Fibroblast of mammary gland (primary cell): ENCODE results near the gene OR1B1.
"Not testable (repeated sequence)": the region's sequence is repeated elsewhere in the genome, so short reads cannot be mapped to it uniquely, and the experiment has no call there.

Experiments used
- DNase-seq: peaks from one replicate; pipeline ENCODE4 v3.0.0-alpha.2; 2010; ENCODE audit warnings: low read depth
- H3K4me3 ChIP-seq: 2 replicates; pipeline ENCODE4 v1.5.1; 2011; ENCODE audit warnings: low read depth, mild to moderate bottlenecking, low read length, moderate library complexity; ENCODE audit not compliant: control insufficient read depth
- TF ChIP-seq, protein P1 (sequence below): conservative IDR thresholded peaks from 2 replicates; pipeline ENCODE4 v1.5.1; 2011; ENCODE audit warnings: low read depth, low read length, inconsistent platforms; ENCODE audit not compliant: control insufficient read depth, insufficient read depth

OR1B1 gene

DNA sequence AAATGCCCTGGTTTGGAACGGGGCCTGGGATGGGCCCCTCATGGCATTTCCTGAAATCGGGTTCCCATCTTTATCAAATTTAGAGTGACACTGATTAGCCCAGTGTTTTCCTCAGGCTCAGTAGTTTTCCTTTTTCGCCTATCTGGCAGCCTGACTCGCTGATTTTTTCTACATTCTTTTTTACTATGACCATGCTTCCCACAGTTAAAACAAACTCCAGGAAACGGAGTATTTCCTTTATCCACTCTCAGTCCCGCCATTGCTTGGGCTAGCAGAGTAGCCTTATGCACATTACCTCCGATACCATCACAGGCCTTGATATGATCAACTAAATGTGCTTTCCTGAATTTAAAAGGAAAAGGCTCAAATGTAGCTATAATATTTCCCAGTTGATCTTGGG is 37.4 kb downstream of the OR1B1 start:
- TF ChIP-seq, protein P1, sequence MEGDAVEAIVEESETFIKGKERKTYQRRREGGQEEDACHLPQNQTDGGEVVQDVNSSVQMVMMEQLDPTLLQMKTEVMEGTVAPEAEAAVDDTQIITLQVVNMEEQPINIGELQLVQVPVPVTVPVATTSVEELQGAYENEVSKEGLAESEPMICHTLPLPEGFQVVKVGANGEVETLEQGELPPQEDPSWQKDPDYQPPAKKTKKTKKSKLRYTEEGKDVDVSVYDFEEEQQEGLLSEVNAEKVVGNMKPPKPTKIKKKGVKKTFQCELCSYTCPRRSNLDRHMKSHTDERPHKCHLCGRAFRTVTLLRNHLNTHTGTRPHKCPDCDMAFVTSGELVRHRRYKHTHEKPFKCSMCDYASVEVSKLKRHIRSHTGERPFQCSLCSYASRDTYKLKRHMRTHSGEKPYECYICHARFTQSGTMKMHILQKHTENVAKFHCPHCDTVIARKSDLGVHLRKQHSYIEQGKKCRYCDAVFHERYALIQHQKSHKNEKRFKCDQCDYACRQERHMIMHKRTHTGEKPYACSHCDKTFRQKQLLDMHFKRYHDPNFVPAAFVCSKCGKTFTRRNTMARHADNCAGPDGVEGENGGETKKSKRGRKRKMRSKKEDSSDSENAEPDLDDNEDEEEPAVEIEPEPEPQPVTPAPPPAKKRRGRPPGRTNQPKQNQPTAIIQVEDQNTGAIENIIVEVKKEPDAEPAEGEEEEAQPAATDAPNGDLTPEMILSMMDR, result no peak
- H3K4me3 ChIP-seq, result no peak overlapping the region
- no peak for DNase-seq

DNA sequence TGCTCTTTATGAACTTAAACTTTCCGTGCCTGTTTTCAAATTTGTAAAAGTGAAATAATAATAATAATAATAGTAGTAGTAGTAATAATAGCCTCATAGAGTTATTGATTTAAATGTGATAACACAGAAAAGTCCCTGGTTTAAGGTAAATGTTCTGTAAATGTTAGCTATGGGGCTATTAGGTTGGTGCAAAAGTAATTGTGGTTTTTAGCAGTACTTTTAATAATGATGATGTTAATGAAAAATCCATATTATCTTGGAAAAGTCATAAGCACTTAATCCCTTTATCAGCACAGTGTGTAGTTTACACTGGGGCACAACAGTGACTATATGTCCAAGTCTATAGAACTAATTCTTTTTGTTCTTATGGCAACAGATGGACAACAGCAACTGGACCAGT is 43.1 kb downstream of the OR1B1 start, which contains the start of gene OR1Q1:
Gene OR1Q1, plus strand, starts transcription at position 377 of the 400 bp plus-strand sequence. Its CDS starts 0 bp downstream, at position 377.
- DNase-seq, result no peak
- H3K4me3 ChIP-seq, result no peak within 1 kb of the TSS
- TF ChIP-seq, protein P1, result no peak

DNA sequence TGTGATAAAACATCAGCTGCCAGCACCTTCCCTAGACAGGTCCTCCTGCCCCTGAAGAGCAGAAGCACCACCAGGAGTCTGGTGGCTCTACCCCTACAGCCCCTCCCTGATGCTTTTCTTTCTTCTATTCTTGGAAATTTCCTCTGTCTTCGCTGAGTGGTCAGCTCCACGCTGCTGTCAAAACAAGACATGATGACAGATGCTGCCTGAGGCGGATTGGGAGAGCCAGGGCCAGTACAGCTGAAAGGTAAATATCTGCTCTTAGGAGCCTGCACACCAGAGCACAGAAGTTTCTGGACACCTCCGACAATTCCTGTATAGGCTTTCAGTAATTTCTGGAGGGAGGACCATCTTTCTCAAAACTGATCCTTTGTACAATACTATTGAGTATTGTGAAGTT is 47.6 kb downstream of the OR1B1 start:
- TF ChIP-seq, protein P1, result no peak
- no peak overlapping the region for H3K4me3 ChIP-seq
- DNase-seq, result no peak

GRCh38 chr9:122606587-122606986 is 50.8 kb downstream of the OR1B1 start:
- no peak overlapping the region for H3K4me3 ChIP-seq
- DNase-seq, result no peak
- TF ChIP-seq, protein P1, result no peak

- H3K4me3 ChIP-seq, result no peak overlapping the region
- no peak for DNase-seq
- TF ChIP-seq, protein P1, result no peak
These were observed 51.7 kb downstream of the OR1B1 start for GRCh38 chr9:122605691-122606090.

DNA sequence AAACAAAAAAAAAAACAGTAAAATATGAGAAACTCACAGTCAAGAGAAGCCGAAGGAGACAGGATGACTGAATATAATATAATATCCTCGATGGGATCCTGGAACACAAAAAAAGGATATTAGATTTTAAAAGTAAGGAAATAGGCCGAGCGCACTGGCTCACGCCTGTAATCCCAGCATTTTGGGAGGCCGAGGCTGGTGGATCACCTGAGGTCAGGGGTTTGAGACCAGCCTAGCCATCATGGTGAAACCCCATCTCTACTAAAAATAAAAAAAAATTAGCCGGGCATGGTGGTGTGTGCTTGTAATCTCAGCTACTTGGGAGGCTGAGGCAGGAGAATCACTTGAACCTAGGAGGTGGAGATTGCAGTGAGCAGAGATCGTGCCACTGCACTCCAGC is 74.1 kb downstream of the OR1B1 start, which contains the start of gene OR1L8:
Gene OR1L8, minus strand, starts transcription at position 101 of the 400 bp plus-strand sequence. CDS start 14,907 bp downstream, outside the sequence.
- DNase-seq, H3K4me3 ChIP-seq: not testable (repeated sequence)

GRCh38 chr9:122580360-122580759 is 77.1 kb downstream of the OR1B1 start:
- H3K4me3 ChIP-seq, result no peak overlapping the region
- DNase-seq, result peak; percentile 61
- TF ChIP-seq, protein P1, result no peak

DNA sequence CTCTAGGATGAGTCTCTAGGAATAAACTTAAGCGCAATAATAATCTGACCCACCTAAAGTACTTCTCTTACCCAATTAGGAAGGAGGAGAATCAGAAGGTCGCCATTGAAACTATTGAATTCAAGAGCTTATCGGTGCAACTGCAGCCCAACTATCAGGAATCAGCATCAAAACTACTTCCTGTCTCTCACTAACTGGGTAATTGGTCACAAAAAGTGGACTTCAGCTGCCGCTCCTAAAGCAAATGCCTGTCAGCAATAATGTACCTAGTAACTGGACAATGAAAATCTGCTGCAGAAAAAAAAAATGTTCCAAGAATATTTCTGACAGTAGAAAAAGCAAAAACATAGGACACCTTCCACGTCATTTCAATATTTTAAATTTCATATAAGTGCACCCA is 77.6 kb downstream of the OR1B1 start:
- no peak overlapping the region for H3K4me3 ChIP-seq
- TF ChIP-seq, protein P1, result no peak
- no peak for DNase-seq
